Activated T-cell treated with anti-CD3 and anti-CD28 coated beads, Interleukin-2, amount 50 U/mL, for 4 hours (primary cell): ENCODE data around the gene SRL. TPM values are rescaled to one million over a fixed set of nuclear protein-coding genes. Genes with fewer than 3 reads are reported as not detected.

ENCODE experiments used
- ATAC-seq, 2 donors: fragments of 200-7000 bp; cut with Tn5 transposase; one replicate each; pipeline ENCODE4 v1.10.0; 2021
- DNase-seq: peaks from one replicate; pipeline ENCODE4 v3.0.0-alpha.2; 2020
- H3K27me3 Mint-ChIP-seq: one replicate; pipeline ENCODE4 v1.8.0; 2021; ENCODE audit warnings: low read depth, mixed read lengths
- H3K36me3 Mint-ChIP-seq: one replicate; pipeline ENCODE4 v1.8.0; 2022; ENCODE audit warnings: mixed read lengths; ENCODE audit not compliant: insufficient read depth
- H3K4me1 Mint-ChIP-seq: one replicate; pipeline ENCODE4 v1.8.0; 2021; ENCODE audit warnings: low read depth, mixed read lengths
- H3K4me3 Mint-ChIP-seq: one replicate; pipeline ENCODE4 v1.8.0; 2021; ENCODE audit warnings: mild to moderate bottlenecking, moderate library complexity, mixed read lengths
- H3K9me3 Mint-ChIP-seq: one replicate; pipeline ENCODE4 v1.8.0; 2021; ENCODE audit warnings: mixed read lengths
- total RNA-seq, 3 donors: library from RNA; stranded (reverse); gene quantifications; one replicate each; pipeline ENCODE4 v1.2.1, GENCODE V29; 2021

SRL gene
- total RNA-seq, 3 donors from 2014 or later, result 0.05 TPM; not detected in 2

GRCh38 chr16:4184038-4184702 lies 57.7 kb downstream of the SRL start:
- no peak for DNase-seq

GRCh38 chr16:4183237-4184037 lies 58.4 kb downstream of the SRL start:
- Mint-ChIP-seq H3K36me3 (no peaks in the 10 kb centered on the region), H3K27me3 (no peaks in the 10 kb centered on the region), H3K4me3 (peak overlapping the region; percentile 82), H3K9me3 (no peaks in the 10 kb centered on the region), H3K4me1 (peaks cover 3% of the 10 kb centered on the region)
- ATAC-seq (peak; percentile 91 to 94), DNase-seq (peak; percentile 84)

More at GRCh38 chr16:4184038-4184702, 57.7 kb downstream of the SRL start:
- H3K9me3 Mint-ChIP-seq, result no peaks in the 10 kb centered on the region
- peaks cover 3% of the 10 kb centered on the region for H3K4me1 Mint-ChIP-seq
- H3K27me3 Mint-ChIP-seq, result peaks cover 2% of the 10 kb centered on the region
- no peaks in the 10 kb centered on the region for H3K36me3 Mint-ChIP-seq
- peak overlapping the region; percentile 73 for H3K4me3 Mint-ChIP-seq
- no peak for ATAC-seq

- no peaks in the 10 kb centered on the region for H3K27me3 Mint-ChIP-seq
- H3K4me3 Mint-ChIP-seq, result peak overlapping the region; percentile 82
- ATAC-seq, result no peak
- H3K36me3 Mint-ChIP-seq, result no peaks in the 10 kb centered on the region
- DNase-seq, result no peak
- peaks cover 3% of the 10 kb centered on the region for H3K4me1 Mint-ChIP-seq
- H3K9me3 Mint-ChIP-seq, result no peaks in the 10 kb centered on the region
Observed at GRCh38 chr16:4182581-4183236, 59.2 kb downstream of the SRL start.

- H3K4me1 Mint-ChIP-seq, result peaks cover 5% of the 10 kb centered on the region
- H3K9me3 Mint-ChIP-seq, result no peaks in the 10 kb centered on the region
Observed at GRCh38 chr16:4180511-4180910, 61.4 kb downstream of the SRL start.

GRCh38 chr16:4179763-4180260 lies 62.1 kb downstream of the SRL start:
- no peaks in the 10 kb centered on the region for H3K27me3 Mint-ChIP-seq
- ATAC-seq (no peak), DNase-seq (no peak)
- no peak overlapping the region for H3K4me3 Mint-ChIP-seq
- no peaks in the 10 kb centered on the region for H3K9me3 Mint-ChIP-seq
- H3K36me3 Mint-ChIP-seq, result no peaks in the 10 kb centered on the region
- H3K4me1 Mint-ChIP-seq, result peaks cover 5% of the 10 kb centered on the region

More at GRCh38 chr16:4180511-4180910, 61.4 kb downstream of the SRL start:
- Mint-ChIP-seq H3K4me3 (no peak overlapping the region), H3K36me3 (no peaks in the 10 kb centered on the region), H3K27me3 (no peaks in the 10 kb centered on the region)
- ATAC-seq (no peak), DNase-seq (no peak)

- H3K4me3 Mint-ChIP-seq, result no peak overlapping the region
- DNase-seq (no peak), ATAC-seq (no peak)
- no peaks in the 10 kb centered on the region for H3K36me3 Mint-ChIP-seq
- no peaks in the 10 kb centered on the region for H3K27me3 Mint-ChIP-seq
- no peaks in the 10 kb centered on the region for H3K9me3 Mint-ChIP-seq
- H3K4me1 Mint-ChIP-seq, result peaks cover 2% of the 10 kb centered on the region
Observed at GRCh38 chr16:4179020-4179419, 62.9 kb downstream of the SRL start.

- DNase-seq (no peak), ATAC-seq (no peak)
- Mint-ChIP-seq H3K36me3 (no peaks in the 10 kb centered on the region), H3K4me3 (no peak overlapping the region), H3K4me1 (peaks cover 2% of the 10 kb centered on the region), H3K27me3 (no peaks in the 10 kb centered on the region), H3K9me3 (no peaks in the 10 kb centered on the region)
Observed at GRCh38 chr16:4178468-4179010, 63.3 kb downstream of the SRL start.

- H3K9me3 Mint-ChIP-seq, result no peaks in the 10 kb centered on the region
- DNase-seq (no peak), ATAC-seq (peak in 1 of 2 donors; percentile 48)
Observed at GRCh38 chr16:4176906-4177417, 64.9 kb downstream of the SRL start.

GRCh38 chr16:4175849-4176248 lies 66.0 kb downstream of the SRL start:
- H3K4me1 Mint-ChIP-seq, result peaks cover 2% of the 10 kb centered on the region
- ATAC-seq (no peak), DNase-seq (no peak)
- no peaks in the 10 kb centered on the region for H3K27me3 Mint-ChIP-seq
- H3K4me3 Mint-ChIP-seq, result no peak overlapping the region
- H3K9me3 Mint-ChIP-seq, result no peaks in the 10 kb centered on the region
- H3K36me3 Mint-ChIP-seq, result no peaks in the 10 kb centered on the region

More at GRCh38 chr16:4176906-4177417, 64.9 kb downstream of the SRL start:
- no peak overlapping the region for H3K4me3 Mint-ChIP-seq
- H3K27me3 Mint-ChIP-seq, result no peaks in the 10 kb centered on the region
- no peaks in the 10 kb centered on the region for H3K36me3 Mint-ChIP-seq
- peaks cover 2% of the 10 kb centered on the region for H3K4me1 Mint-ChIP-seq

GRCh38 chr16:4172070-4172469 lies 69.8 kb downstream of the SRL start:
- Mint-ChIP-seq H3K36me3 (no peaks in the 10 kb centered on the region), H3K27me3 (no peaks in the 10 kb centered on the region), H3K9me3 (no peaks in the 10 kb centered on the region), H3K4me3 (no peak overlapping the region), H3K4me1 (peaks cover under 1% of the 10 kb centered on the region)
- DNase-seq (no peak), ATAC-seq (no peak)

GRCh38 chr16:4169415-4169814 lies 72.5 kb downstream of the SRL start:
- DNase-seq (no peak), ATAC-seq (no peak)
- H3K9me3 Mint-ChIP-seq, result no peaks in the 10 kb centered on the region
- H3K27me3 Mint-ChIP-seq, result no peaks in the 10 kb centered on the region
- H3K4me1 Mint-ChIP-seq, result no peaks in the 10 kb centered on the region
- H3K4me3 Mint-ChIP-seq, result no peak overlapping the region
- no peaks in the 10 kb centered on the region for H3K36me3 Mint-ChIP-seq

GRCh38 chr16:4166821-4167220 lies 75.1 kb downstream of the SRL start:
- ATAC-seq (no peak), DNase-seq (no peak)
- H3K27me3 Mint-ChIP-seq, result no peaks in the 10 kb centered on the region
- no peaks in the 10 kb centered on the region for H3K36me3 Mint-ChIP-seq
- H3K4me3 Mint-ChIP-seq, result no peak overlapping the region
- H3K4me1 Mint-ChIP-seq, result no peaks in the 10 kb centered on the region
- no peaks in the 10 kb centered on the region for H3K9me3 Mint-ChIP-seq

- DNase-seq (no peak), ATAC-seq (peak in 1 of 2 donors; percentile 52)
- no peaks in the 10 kb centered on the region for H3K4me1 Mint-ChIP-seq
- no peaks in the 10 kb centered on the region for H3K27me3 Mint-ChIP-seq
- H3K36me3 Mint-ChIP-seq, result no peaks in the 10 kb centered on the region
- H3K4me3 Mint-ChIP-seq, result no peak overlapping the region
- no peaks in the 10 kb centered on the region for H3K9me3 Mint-ChIP-seq
Observed at GRCh38 chr16:4160658-4161430, 81.0 kb downstream of the SRL start.
